Amygdala (tissue), 56 donors: ENCODE data around the gene EHF.
A peak's percentile ranks its signal among the peaks of the same experiment; 100 is the strongest.

Experiments
- DNase-seq, 56 donors: peaks; one replicate each; lab custom pipeline; 2025; lab: John Stamatoyannopoulos, UW

Gene EHF

DNA sequence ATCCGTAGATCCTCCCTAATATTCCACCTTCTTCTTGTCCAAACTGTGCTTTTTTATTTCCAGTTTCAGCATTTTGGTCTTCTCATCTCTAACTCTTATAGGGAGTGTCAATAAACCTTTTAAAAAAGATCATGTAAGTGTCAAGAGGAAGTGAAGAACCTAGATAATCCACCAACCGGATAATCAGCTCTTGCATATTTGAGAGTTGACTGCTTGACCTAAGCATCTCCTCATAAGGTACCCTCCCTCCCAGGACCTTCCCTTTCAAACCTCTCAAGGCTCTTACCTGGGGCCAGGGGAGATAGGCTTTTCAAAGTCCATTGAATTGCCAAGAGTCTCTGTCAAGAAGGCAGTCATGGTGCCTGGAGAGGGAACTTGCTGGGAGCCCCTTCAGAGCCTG lies 691 bp upstream of the EHF start:
- no peak for DNase-seq

- DNase-seq = peak in 5 of 56 donors; percentile 4 to 24 (median 7)
These were observed 983 bp downstream of the EHF start for GRCh38 chr11:34621876-34622275.

GRCh38 chr11:34623463-34623862 lies 2.6 kb downstream of the EHF start:
- no peak for DNase-seq

- DNase-seq = no peak
These were observed 3.2 kb downstream of the EHF start for GRCh38 chr11:34624069-34624468.

DNA sequence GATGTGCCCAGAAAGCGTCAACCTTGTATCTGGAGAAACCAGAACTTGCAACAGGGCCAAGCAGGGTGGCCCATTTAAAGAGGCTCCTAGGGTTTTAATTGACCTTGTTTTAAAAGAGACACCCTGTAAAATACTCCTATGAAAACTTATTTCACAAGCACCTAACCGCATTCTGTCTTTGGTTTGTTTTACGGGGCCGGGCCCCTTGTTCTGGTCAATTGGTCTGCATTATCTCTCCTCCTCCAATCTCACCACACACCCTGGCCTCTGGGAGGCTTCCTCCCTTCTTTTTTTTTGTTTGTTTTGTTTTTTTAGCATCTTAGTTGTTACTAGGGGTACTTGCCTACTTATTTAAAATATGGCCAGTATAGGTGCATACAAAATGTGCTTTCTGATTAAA lies 4.7 kb downstream of the EHF start:
- no peak for DNase-seq

DNA sequence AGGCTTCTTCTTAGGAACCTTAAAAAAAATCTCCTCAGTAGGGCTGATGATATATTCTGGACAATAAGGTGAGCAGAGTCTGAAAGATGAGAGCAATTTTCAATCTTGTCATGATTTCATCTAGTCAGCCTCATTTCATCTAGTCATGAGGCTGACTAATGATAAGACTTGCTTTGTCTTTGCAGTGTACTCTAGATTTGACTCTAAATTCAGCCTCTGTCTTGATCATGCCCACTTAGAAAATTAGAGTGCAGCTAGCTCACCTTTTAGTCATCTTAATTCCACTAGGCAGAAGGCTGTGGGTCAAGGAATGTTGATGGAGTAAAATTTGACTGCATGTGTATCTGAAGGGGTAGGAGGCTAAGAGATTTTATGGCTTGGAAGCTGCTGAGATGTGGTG lies 5.5 kb downstream of the EHF start:
- DNase-seq = no peak

DNA sequence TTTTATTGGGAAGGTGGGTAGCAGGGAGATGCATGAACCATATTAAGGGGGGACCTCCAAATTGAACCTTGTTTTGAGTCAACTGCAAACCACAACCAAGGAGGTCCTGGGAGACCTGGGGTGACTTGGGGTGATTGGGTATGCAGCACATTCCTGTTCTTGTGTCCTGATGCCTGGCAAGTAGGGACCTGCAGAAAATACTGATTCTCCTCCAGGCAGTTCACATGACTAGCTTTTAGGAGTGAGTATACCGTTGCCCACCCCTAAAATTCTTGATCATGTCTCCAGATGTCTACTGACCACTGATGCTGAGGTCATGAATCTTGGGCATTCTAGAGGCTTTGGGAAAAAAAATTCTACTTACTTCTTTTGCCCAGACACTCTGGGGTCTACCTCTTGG lies 6.3 kb downstream of the EHF start:
- DNase-seq = no peak

GRCh38 chr11:34629711-34630110 lies 8.8 kb downstream of the EHF start:
- DNase-seq = no peak

- no peak for DNase-seq
These were observed 9.7 kb downstream of the EHF start for GRCh38 chr11:34630544-34630943.

DNA sequence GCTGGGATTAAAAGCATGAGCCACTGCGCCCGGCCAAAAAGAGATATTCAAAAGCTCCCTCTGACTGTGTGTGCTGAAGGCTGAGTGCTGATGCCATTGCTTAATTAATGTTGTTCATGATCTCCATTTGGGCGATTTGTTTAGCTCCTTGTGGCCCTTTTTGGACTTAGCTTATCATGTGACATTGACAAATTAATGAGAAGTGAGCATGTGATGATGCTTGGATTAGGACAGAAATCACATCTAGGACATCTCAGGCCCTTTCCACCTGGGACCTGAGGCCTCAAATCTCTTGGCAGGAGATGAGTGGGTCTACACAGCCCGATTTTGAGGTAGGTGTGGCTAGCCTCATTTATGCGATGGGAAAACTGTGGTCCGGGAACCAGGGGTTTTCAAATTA lies 10.4 kb downstream of the EHF start:
- DNase-seq = no peak

GRCh38 chr11:34631737-34632104 lies 10.8 kb downstream of the EHF start:
- DNase-seq = peak in 1 of 56 donors; percentile 47

DNA sequence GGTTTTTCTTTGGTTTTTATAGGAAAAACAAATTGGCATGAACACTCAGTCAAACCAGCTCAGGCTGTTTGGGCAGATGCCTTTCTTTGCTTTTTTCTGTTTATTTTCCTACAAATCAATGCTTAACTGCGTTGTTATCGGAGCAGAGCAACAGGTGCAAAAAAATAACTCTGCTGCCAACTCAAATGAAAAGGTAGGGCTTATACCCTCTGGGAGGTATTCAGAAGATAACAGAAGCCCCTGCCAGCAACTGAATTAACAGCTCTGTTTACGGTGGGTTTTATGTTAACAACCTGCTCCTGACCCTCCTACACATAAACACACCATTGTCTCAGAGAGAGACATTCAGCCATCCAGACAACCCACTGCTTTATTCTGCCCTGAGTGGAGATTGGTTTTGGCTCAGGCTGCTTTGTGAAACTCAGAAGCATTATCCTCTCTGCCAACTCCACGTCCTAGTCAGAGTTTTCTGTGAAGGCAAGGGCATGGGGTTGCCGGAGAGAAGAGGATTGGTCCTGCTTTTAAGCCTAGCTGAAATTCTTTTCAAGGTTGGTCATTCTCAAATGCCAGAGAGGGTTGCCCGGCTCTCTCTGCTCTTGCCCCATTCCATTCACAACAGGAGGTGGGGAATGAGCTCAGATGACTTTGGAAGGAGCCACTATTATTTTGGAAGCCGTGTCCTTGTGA lies 11.4 kb downstream of the EHF start:
- peak in 43 of 56 donors; percentile 10 to 74 (median 38) for DNase-seq

GRCh38 chr11:34633640-34633989 lies 12.7 kb downstream of the EHF start:
- DNase-seq = no peak

GRCh38 chr11:34633990-34634693 lies 13.2 kb downstream of the EHF start:
- no peak for DNase-seq

- DNase-seq = no peak
These were observed 13.8 kb downstream of the EHF start for GRCh38 chr11:34634694-34635062.

- no peak for DNase-seq
These were observed 15.2 kb downstream of the EHF start for GRCh38 chr11:34636127-34636526.

DNA sequence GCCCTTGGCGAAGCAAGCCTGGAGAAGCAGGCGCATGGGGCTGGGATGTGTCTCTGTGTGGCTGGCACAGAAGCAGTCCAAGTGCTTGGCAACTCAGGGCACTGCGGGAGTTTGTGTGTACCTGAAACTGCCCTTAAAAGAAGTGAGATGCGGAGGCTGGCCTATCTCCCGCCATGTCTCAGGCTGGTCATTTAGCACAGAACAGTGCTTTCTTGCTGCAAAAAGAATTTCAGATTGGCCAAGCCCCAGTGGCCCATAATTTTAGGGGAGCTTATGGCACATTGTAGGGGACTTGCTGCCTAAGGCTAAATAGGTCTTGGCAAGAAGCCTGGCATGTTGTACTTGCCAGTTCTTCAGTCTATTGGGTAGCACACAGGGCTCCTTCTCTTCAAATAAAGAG lies 16.4 kb downstream of the EHF start:
- peak in 26 of 56 donors; percentile 10 to 84 (median 34) for DNase-seq

- DNase-seq = no peak
These were observed 18.0 kb downstream of the EHF start for GRCh38 chr11:34638897-34639296.

GRCh38 chr11:34639545-34639944 lies 18.7 kb downstream of the EHF start:
- DNase-seq = no peak

- DNase-seq = no peak
These were observed 19.4 kb downstream of the EHF start for GRCh38 chr11:34640050-34640923.

- DNase-seq = no peak
These were observed 20.0 kb downstream of the EHF start for GRCh38 chr11:34640924-34641275.

DNA sequence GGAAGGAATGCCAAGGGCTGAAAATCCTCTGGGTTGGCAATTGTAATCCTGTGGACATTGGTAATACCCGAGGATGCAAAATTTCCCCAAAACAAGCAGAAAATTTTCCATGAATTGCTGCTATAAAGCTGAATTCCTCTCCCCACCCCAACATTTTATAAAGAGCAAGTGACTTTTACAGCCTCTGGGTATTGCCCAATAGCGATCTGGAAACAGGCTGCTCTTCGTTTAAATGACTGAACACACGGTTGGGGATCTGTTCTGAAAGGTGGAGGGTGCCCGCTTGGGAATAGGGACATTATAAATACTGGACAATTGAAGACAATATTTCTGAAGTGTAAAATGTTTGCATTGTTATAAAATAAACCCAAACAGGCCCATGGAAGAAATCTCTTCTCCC lies 20.6 kb downstream of the EHF start:
- no peak for DNase-seq
